Astrocyte (in vitro differentiated cells and primary cell): ENCODE data around the gene SSU72. TPM values are rescaled to one million over a fixed set of nuclear protein-coding genes. Genes with fewer than 3 reads are reported as not detected.

Experiments used
- DNase-seq: peaks from one replicate; pipeline ENCODE4 v3.0.0-alpha.2; 2010; ENCODE audit warnings: low read depth
- FAIRE-seq: peaks from 2 replicates; lab custom pipeline; 2011; peaks lifted over from hg19 to GRCh38; lab: Jason Lieb, UNC
- H2AFZ ChIP-seq: 2 replicates; pipeline ENCODE4 v1.6.0; 2012; ENCODE audit warnings: low read depth, low read length, inconsistent platforms
- H3K27ac ChIP-seq: 2 replicates; pipeline ENCODE4 v1.5.1; 2011; ENCODE audit warnings: low read depth, low read length, inconsistent platforms
- H3K27me3 ChIP-seq: 2 replicates; pipeline ENCODE4 v1.6.0; 2011; ENCODE audit warnings: low read length, inconsistent platforms; ENCODE audit not compliant: insufficient read depth
- H3K36me3 ChIP-seq: 2 replicates; pipeline ENCODE4 v1.5.1; 2011; ENCODE audit warnings: low read length, inconsistent platforms; ENCODE audit not compliant: insufficient read depth
- H3K4me1 ChIP-seq: 2 replicates; pipeline ENCODE4 v1.5.1; 2011; ENCODE audit warnings: low read length, inconsistent platforms; ENCODE audit not compliant: insufficient read depth
- H3K4me2 ChIP-seq: 2 replicates; pipeline ENCODE4 v1.6.0; 2012; ENCODE audit warnings: low read length, inconsistent platforms
- H3K4me3 ChIP-seq: 2 replicates; pipeline ENCODE4 v1.5.1; 2011; ENCODE audit warnings: low read depth, mild to moderate bottlenecking, low read length, inconsistent platforms; ENCODE audit not compliant: insufficient read depth
- H3K79me2 ChIP-seq: 2 replicates; pipeline ENCODE4 v1.6.0; 2012; ENCODE audit warnings: mild to moderate bottlenecking, low read length, inconsistent platforms; ENCODE audit not compliant: insufficient read depth
- H3K9ac ChIP-seq: 2 replicates; pipeline ENCODE4 v1.6.0; 2012; ENCODE audit warnings: mild to moderate bottlenecking, low read length, inconsistent platforms
- H3K9me3 ChIP-seq: 2 replicates; pipeline ENCODE4 v1.5.1; 2012; ENCODE audit warnings: low read depth, mild to moderate bottlenecking, low read length, inconsistent platforms; ENCODE audit not compliant: insufficient read depth
- H4K20me1 ChIP-seq: 2 replicates; pipeline ENCODE4 v1.6.0; 2012; ENCODE audit warnings: low read length, inconsistent platforms; ENCODE audit not compliant: insufficient read depth
- H3K27ac Mint-ChIP-seq: one replicate; pipeline ENCODE4 v1.8.0; 2021; ENCODE audit warnings: mild to moderate bottlenecking, mixed read lengths; ENCODE audit not compliant: unreplicated experiment
- H3K27me3 Mint-ChIP-seq: one replicate; pipeline ENCODE4 v1.8.0; 2021; ENCODE audit warnings: low read depth, mixed read lengths; ENCODE audit not compliant: unreplicated experiment
- H3K36me3 Mint-ChIP-seq: one replicate; pipeline ENCODE4 v1.8.0; 2021; ENCODE audit warnings: low read depth, mixed read lengths; ENCODE audit not compliant: unreplicated experiment
- H3K4me1 Mint-ChIP-seq: one replicate; pipeline ENCODE4 v1.8.0; 2021; ENCODE audit warnings: low read depth, mixed read lengths; ENCODE audit not compliant: unreplicated experiment
- H3K4me3 Mint-ChIP-seq: one replicate; pipeline ENCODE4 v1.8.0; 2021; ENCODE audit warnings: mild to moderate bottlenecking, moderate library complexity, mixed read lengths; ENCODE audit not compliant: unreplicated experiment
- H3K9me3 Mint-ChIP-seq: one replicate; pipeline ENCODE4 v1.8.0; 2021; ENCODE audit warnings: mild to moderate bottlenecking, mixed read lengths; ENCODE audit not compliant: unreplicated experiment
- CTCF ChIP-seq: IDR thresholded peaks from 2 replicates; pipeline ENCODE4 v1.5.1; 2011; ENCODE audit warnings: low read depth, mild to moderate bottlenecking, inconsistent platforms, low read length, moderate library complexity; ENCODE audit not compliant: insufficient read depth
- EZH2 ChIP-seq: IDR thresholded peaks from 2 replicates; pipeline ENCODE4 v1.6.1; 2012; ENCODE audit warnings: mild to moderate bottlenecking, low read length, inconsistent platforms; ENCODE audit not compliant: insufficient read depth
- total RNA-seq: library from RNA; stranded (reverse); gene quantifications from 2 replicates; pipeline ENCODE4 v1.2.1, GENCODE V29; 2021

The SSU72 gene
- total RNA-seq, 1 donor from 2014 or later = 145 TPM

DNA sequence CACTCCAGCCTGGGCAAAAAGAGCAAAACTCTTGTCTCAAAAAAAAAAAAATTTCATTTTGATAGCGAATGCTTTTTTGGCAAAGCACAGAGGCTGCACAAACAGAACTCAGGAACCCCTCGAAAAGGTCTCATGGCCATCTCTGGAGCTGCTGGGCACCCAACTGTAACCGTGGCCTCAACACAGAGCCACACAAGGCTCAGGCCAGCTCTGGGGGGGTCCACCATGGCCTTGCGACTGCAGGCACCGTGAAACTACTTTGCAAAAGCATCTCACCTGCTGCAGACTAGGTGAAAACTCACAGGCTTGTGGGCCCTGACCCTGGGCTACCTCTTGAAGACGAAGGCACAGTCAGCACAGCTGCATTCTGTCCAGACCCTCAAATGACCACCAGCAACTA is 18.2 kb downstream of the SSU72 start:
- FAIRE-seq = no peak
- no peak overlapping the region for H3K27ac Mint-ChIP-seq

GRCh38 chr1:1554926-1555915 is 19.4 kb downstream of the SSU72 start:
- Histone ChIP-seq H3K9ac (no peak overlapping the region), H2AFZ (no peak overlapping the region), H3K79me2 (peaks cover 50% of the 10 kb centered on the region), H3K4me1 (peaks cover 5% of the 10 kb centered on the region), H3K27me3 (no peaks in the 10 kb centered on the region), H3K4me3 (no peak overlapping the region), H3K9me3 (no peaks in the 10 kb centered on the region), H3K36me3 (no peaks in the 10 kb centered on the region), H4K20me1 (peaks cover 73% of the 10 kb centered on the region), H3K27ac (no peak overlapping the region), H3K4me2 (peak overlapping the region; percentile 52)
- TF ChIP-seq CTCF (no peak), EZH2 (no peak)
- peak; percentile 79 for DNase-seq
- peaks cover 19% of the 10 kb centered on the region for H3K4me1 Mint-ChIP-seq
- peaks cover 14% of the 10 kb centered on the region for H3K36me3 Mint-ChIP-seq
- no peaks in the 10 kb centered on the region for H3K9me3 Mint-ChIP-seq
- H3K27ac Mint-ChIP-seq = peak overlapping the region; percentile 34
- no peak for FAIRE-seq
- no peaks in the 10 kb centered on the region for H3K27me3 Mint-ChIP-seq
- no peak overlapping the region for H3K4me3 Mint-ChIP-seq

More for the DNA sequence above, 18.2 kb downstream of the SSU72 start:
- Histone ChIP-seq H3K27me3 (no peaks in the 10 kb centered on the region), H4K20me1 (peaks cover 70% of the 10 kb centered on the region), H3K9ac (no peak overlapping the region), H3K4me2 (no peak overlapping the region), H3K4me1 (peaks cover 5% of the 10 kb centered on the region), H2AFZ (no peak overlapping the region), H3K9me3 (no peaks in the 10 kb centered on the region), H3K4me3 (no peak overlapping the region), H3K27ac (no peak overlapping the region), H3K36me3 (no peaks in the 10 kb centered on the region), H3K79me2 (peaks cover 51% of the 10 kb centered on the region)
- H3K4me1 Mint-ChIP-seq = peaks cover 16% of the 10 kb centered on the region
- H3K27me3 Mint-ChIP-seq = no peaks in the 10 kb centered on the region
- peaks cover 14% of the 10 kb centered on the region for H3K36me3 Mint-ChIP-seq
- no peaks in the 10 kb centered on the region for H3K9me3 Mint-ChIP-seq
- no peak overlapping the region for H3K4me3 Mint-ChIP-seq
- no peak for DNase-seq
- TF ChIP-seq EZH2 (no peak), CTCF (no peak)

DNA sequence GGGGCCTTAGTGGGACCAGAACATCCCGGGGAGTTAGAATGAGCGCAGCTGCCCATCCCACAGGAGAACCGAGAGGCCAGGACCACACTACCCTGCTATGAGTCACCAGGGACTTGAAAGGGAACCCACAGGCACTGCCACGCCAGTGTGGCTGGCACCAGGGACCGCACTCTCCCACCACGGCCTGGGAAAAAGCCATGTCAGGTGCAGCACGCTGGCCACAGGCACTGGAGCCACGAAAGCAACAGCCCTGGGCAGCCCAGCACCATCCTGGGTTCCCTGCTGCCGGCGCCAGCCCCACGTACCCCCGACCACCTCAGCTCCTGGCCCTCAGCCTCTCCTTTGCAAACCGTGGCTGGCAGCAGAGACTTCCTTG is 20.1 kb downstream of the SSU72 start:
- H3K4me1 Mint-ChIP-seq = peaks cover 19% of the 10 kb centered on the region

More for the DNA sequence above, 20.1 kb downstream of the SSU72 start:
- H3K27ac Mint-ChIP-seq = no peak overlapping the region
- H3K36me3 Mint-ChIP-seq = peaks cover 14% of the 10 kb centered on the region
- no peaks in the 10 kb centered on the region for H3K27me3 ChIP-seq
- H3K4me3 Mint-ChIP-seq = no peak overlapping the region
- H3K9me3 ChIP-seq = no peaks in the 10 kb centered on the region
- H3K4me3 ChIP-seq = no peak overlapping the region
- H3K27ac ChIP-seq = no peak overlapping the region
- H3K36me3 ChIP-seq = no peaks in the 10 kb centered on the region
- no peak for FAIRE-seq
- peaks cover 47% of the 10 kb centered on the region for H3K79me2 ChIP-seq
- H3K4me1 ChIP-seq = peaks cover 5% of the 10 kb centered on the region
- peak overlapping the region; percentile 52 for H3K4me2 ChIP-seq
- H4K20me1 ChIP-seq = peaks cover 69% of the 10 kb centered on the region
- H3K9ac ChIP-seq = no peak overlapping the region
- DNase-seq = peak; percentile 24
- H3K9me3 Mint-ChIP-seq = no peaks in the 10 kb centered on the region
- H3K27me3 Mint-ChIP-seq = no peaks in the 10 kb centered on the region
- H2AFZ ChIP-seq = no peak overlapping the region
- TF ChIP-seq CTCF = no peak
- no peak for TF ChIP-seq EZH2
